Amygdala (tissue), 56 donors: ENCODE results near the gene STMP1.
"Not testable (repeated sequence)": the region's sequence is repeated elsewhere in the genome, so short reads cannot be mapped to it uniquely, and the experiment has no call there.

Source experiments
- DNase-seq, 56 donors: peaks; one replicate each; lab custom pipeline; 2025; lab: John Stamatoyannopoulos, UW

Gene STMP1

DNA sequence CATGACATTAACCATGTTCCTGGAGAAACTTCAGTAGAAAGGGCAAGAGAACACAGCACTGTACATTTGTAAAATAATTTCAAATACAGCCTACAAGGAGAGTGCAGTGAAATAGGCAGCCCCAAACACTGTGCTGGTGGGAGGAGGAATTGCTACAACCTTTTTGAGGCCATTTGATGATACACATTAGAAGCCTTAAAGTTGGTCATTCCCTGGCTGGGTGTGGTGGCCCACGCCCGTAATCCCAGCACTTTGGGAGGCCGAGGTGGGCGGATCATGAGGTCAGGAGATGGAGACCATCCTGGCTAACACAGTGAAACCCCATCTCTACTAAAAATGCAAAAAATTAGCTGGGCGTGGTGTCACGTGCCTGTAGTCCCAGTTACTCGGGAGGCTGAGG lies 30.3 kb downstream of the STMP1 start:
- DNase-seq = not testable (repeated sequence)

DNA sequence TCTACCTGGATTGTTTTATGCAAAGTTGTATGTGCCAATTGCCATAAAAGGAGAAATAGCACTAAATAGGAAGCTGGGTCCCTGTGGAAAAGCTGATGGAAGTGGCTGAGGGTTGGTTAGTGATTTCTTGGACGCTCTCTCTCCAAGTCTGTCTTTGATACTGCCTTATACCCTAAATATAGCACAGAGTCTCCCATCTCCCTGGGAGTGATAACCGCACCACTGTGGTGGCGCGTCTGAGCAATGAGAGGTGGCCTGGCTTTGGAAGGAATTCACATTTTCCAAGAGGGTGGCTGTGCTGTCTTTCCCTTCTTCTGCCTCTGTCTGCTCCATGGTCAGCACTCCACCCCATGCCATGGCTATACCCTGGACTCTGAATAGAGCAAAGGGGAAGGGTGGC lies 31.2 kb downstream of the STMP1 start:
- DNase-seq = no peak

DNA sequence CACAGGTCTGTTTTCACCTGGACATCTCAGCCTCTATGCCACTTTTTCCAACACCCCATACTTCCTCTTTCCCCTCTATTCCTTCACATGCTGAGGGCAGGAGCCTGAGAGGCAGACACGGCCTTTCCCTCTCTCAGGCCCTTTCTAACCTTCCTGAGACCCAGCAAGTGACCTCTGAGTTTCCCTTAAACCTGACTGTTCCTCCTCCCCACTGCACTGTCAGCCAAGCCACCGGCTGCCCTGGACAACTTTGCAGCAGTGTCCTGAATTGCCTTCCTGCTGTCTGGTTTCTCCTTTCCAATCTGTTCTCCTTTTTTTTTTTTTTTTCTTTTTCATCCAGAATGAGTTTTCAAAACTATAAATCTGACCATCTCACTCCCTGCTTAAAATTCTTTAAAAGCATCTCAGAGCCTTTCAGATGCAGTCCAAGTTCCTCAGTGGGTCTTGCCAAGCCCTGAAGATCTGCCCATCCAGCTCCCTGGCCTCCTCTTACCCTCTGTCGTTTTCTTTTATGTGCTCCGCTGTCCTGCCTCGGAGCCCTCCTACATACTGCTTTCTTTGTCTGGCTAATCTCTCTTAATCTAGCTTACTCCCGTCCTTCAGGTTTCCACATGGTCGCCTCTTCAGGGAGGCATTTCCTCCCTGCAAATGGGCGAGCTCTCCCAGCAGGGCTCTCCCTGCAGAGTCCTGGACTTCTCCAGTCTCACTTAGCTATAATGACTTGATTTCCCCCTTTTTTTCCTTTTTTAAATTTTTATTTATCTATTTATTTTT lies 35.1 kb downstream of the STMP1 start:
- no peak for DNase-seq

DNA sequence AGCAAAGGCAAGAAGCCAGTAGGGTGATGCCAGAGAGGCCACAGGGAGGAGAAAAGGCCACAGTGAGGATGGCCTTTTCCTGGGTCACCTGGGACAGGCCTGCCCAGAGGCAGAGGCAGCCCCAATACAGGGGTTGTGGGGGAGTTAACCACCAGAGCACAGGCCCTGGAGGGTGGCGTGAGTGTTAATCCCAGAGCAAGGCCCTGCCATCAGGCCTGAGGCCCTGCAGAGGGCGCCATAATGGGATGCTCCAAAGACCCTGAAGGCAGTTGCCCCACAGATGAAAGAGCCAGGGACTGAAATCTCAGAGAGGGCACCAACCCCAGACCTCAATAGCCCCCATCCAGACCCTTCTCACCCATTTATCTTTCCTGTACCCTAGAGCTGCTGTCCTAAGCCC lies 41.8 kb downstream of the STMP1 start:
- DNase-seq = no peak

DNA sequence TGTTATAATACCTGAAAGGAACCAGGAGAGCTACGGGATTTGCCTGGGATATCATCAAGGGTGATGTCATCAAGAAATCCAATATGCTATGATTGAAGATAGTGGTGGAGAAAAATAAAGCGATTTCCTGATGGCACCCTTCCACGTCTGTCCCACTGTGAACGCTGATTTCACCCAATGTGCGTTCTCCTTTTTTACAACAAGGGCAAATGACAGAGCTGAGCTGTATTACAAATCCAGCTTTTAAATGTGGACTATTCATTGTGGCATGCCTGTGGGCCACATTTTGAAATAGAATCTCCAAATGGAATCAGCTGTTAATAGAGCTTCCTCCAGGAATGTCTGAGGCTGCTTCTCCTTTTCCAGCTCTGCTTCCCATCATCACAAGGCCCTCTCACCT lies 42.4 kb downstream of the STMP1 start:
- DNase-seq = no peak

DNA sequence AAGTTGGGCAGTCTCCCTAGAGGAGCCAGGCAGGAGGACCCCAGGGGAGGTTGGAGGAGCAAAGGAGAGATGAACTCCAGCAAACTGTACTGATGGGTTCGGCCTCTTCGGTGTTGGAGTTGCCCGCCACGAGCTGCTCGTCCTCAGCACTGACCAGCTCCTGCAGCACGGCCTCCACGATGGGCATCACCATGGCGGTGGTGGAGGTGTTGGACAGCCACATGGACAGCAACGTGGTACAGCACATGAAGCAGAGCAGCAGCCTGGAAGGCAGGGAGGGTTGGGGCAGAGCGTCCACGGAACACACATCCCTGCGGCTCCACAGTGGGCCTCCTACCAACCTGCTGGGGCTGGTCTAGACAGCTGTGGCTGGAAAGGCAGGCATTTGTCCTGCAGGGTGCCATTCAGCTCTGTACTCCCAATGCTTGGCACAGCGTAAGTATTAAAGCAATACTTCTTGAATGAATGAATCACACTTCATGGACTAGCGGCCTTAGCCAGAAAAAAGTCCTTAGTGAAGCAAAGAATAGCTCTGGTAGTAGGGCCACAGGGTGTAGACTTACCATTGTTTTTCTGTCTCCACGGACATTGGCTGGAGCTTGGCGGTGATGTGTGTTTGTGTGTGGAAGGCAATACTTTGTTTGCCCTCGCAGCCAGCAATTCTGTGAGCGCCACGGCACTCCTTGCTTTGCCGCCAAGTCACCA lies 43.9 kb downstream of the STMP1 start:
- DNase-seq = no peak

DNA sequence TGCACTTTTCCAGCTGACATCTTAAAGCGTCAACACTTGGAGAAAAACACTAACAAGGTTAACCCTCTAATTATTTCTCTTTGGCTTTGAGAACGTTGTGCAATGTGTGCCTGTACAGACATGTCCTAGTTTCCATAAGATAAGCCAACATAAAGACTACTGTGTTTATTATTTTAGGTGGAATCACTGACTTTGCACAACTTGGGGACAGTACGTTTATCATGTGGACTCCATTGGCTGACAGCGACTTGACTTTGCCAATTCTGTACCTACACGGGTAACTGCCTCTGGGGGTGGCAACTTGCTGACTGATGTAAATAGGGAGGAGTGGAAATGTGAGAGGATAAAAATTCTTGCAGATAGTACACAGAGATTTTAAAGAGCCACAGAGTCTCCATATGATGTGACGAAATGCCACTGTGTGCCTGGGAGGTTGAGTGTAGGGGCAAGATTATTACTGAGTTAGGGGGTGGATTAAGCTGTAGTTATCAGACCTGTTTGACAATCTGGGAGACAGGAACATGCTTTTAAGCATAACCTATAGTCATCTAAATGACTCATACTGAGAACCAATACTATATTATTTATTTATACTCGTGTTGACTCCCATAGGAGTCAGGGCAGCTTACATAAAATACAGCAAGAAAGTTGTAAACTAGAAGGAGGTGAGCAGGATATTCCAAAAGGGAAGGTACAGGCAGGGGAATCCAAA lies 44.7 kb downstream of the STMP1 start:
- DNase-seq = no peak

DNA sequence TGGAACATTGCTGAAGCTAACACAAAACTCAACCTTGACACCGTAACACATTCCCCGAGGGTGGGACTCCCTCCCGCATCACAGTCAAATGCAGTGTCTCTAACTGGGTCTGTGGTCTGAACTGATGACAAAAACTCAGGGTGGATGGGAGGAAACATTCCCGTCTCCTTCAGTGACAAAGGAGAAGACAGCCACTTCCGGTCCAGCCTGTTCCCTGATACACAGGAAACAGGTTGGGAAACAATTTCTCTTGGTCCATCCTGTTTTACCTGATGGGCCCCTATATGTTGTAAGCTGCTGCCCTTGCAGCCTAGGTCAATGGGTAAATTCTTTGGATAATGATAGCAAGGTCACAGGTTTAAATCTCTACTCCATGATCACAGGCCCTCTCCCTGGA lies 45.3 kb downstream of the STMP1 start:
- no peak for DNase-seq

DNA sequence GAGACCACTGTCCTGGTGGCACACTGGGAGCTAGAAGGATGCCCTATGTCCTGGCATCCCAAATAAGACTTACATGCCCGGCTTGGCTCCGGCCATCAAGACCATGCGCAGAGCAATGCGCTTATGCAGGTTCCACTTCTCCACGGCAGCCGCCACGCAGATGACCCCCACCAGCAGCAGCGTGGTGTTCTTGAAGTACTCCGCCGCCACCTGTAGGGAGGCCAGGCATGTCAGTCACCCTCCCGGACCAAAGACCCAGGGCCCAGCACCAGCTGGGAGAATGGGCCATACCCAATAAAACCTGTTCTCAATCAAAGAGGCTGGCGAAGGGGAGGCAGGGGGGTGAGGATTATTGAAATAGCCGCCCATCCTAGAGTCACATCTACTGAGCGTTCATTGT lies 45.7 kb downstream of the STMP1 start:
- no peak for DNase-seq

DNA sequence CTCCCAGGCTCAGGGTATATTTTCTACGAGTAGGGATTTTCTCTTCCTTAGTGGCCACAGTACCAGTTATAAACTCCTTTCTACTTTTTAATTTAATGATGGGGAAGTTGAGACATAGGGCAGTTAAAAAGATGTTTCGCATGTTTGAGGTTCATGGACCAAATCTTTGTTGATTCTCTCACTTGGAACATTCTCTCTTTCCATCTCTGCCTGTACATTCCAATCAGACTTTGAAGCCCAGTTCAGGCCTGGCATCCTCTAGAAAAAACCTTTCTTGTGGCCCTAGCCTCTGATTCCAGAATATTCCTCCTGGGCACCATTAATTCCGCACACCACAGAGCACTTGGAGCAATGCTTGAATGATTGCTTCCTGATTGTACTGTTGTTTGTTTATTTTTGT lies 47.2 kb downstream of the STMP1 start:
- DNase-seq = no peak

DNA sequence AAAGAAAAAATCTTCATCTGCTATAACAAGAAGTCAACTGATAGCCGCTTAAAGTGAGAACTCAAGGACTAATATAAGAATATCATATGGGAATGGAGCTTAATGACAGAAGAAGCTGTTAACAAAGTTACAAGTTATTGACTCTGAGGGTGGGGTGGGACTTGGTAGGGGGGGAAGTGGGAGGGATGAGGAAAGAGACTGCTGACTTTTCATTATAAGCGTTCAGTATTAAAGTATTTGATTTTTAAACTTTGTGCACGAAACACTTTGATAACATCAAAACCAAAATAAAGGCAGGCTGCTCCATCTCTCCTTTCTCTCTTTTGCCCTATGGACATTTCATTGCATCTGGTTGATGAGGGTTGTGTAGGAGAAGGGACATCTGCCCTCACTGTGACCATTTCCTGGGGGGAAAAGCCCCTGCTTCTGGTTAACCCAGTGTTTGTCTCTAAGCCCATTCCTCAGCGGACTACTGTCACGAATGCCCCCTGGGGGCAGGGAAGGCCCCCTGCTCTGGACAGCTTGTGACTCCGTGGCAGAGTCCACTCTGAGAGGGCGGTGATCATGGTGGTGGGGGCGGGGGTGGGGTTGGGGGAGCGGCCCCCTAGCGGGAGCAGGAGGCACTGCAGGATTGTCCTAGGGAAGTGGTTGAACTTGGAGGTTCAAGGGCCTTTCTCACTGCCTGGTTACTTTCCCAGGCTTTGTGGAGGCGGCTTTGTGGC lies 48.3 kb downstream of the STMP1 start:
- no peak for DNase-seq

DNA sequence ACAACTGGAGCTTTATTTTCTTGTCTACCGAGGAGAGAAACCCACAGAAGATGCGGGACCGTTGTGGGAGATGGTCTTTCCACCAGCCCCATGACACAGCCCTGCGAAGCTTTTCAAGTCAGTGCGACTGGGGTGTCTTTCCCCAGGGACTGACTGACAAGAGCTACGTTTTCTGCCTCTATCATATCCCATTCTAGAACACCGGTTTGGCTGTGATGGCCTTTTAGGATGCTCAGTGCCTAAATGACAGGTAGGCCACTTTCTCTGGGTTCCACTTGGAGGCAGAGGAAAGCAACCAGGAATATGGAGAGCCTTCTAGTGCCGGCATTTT lies 48.8 kb downstream of the STMP1 start:
- DNase-seq = no peak

DNA sequence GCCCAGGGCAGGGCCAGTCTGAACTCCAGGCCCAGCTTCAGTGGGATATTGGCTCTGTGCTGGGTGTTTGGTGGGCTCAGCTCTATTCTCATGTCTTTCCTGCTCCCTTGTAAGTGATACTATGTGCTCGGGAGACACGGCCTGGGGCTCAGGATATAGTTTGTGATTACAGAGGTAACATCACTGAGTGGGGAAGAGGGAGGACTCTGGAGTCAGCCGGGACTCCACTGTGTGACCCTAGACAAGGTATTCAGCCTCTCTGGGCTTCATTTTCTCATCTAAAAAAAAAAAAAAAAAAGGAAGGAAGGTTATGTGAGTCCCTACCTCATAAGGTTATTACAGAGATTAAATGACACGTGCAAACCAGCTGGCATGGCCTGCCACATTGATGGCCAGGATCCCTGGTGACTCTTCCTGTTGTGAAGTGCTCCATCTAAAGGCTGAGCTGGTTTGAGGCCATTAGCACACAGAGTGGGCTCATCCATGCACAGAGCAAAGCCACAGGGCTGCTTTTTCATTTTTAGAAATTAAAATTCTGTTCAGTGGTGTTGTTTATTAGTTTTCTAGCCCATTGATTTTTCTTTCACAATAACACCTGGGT lies 50.0 kb downstream of the STMP1 start:
- no peak for DNase-seq

DNA sequence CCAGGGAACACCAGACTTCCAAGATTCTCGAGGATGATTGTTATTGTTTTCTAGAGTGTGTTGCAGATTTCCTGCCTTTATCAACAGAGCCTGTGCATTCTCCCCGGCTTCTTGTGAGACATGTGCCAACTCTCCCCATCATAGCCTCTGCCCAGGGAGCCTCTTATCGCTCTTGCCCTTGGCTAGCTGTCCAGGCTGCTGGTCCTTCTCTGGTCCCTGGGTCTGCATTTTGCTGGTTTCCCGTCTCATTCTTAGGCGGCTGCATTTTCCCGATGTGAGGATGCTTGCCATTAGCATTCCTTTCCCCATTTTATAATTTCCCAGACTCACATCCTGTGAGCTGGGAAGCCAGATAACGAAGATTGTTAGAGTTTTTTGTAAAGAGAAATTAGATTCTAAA lies 50.5 kb downstream of the STMP1 start:
- DNase-seq = no peak

DNA sequence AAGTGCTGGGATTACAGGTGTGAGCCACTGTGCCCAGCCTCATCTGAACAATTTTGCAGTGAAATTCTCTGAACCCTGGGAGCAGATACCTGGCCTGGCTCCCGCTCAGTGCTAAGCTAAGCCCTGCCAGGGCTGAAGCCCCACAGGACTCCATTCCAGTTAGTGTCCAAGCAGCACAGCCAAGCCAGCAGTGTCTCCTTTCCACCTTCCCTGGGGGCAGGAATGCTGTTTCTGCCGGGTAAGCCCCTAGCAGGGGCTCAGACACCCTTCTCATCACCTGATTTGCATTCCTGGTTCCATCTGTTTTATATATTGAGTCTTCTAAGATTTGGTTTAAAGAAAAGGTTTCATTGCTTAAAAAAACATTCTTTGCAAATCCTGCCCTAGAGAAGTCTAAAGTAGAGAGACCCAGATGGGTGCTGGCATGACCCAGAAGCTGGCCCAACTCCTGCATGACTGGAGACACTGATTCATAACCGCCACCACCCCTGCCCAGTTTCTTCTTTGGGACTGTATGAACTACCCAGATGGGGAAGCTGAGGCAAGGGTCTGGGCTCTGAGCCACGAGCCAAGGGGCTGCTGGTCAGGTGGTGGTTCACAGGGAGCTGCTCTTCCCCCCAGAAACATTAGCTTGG lies 51.6 kb downstream of the STMP1 start:
- DNase-seq = no peak

DNA sequence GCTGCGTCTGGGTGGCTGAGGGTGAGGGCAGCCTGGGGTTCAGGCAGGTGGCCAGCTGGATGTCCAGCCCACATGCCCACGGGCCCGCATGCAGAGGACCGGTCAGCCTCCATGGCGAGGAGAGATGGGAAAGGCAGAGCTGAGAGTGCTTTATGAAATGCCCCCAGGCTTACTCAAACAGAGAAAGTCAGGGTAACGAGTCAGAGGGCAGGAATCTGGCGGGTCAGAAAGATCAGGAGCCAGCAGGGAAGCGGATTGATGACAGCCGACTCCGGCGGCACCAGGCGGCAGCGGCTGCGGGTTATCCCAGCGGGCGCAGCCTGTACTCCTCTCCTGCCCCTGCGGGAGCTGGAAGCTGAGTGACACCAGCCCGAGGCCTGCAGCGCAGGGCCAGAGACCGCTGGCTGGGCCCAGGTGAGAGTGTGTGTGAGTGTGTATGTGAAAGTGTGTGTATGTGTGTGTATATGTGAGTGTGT lies 52.3 kb downstream of the STMP1 start:
- no peak for DNase-seq

DNA sequence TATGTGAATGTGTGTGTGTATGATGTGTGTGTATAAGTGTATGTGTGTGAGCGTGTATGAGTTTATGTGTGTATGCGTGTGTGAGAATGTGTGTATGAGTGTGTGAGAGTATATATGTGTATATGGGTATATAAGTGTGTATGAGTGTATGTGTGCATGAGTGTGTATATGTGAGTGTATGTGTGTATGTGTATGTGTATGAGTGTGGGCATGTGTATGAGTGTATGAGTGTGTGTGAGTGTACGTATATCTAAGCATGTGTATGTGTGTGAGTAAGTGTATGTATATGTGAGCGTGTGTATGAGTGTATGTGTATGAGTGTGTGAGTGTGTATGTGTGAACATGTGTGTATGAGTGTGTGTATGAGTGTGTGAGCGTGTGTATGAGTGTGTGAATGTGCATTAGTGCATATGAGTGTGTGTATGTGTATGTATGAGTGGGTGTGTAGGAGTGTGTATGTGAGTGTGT lies 52.8 kb downstream of the STMP1 start:
- DNase-seq = no peak

DNA sequence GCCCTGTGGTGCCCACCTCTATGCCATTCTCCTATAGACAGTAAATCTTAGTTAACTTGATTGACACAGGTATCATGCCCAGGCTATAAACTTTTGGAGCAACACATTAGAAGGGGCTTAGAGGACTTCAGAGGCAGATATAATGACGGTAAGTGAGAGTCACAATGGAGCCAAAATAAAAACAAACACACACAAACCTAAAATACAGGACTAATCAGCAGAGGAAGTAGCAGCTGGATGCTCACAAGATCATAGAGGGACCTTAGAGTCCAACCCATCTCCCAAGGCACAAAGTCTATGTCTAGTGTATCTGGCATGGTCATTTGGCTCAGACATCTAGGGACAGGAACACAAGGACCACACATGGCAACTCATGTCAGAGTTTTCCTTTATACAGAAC lies 53.4 kb downstream of the STMP1 start:
- no peak for DNase-seq

DNA sequence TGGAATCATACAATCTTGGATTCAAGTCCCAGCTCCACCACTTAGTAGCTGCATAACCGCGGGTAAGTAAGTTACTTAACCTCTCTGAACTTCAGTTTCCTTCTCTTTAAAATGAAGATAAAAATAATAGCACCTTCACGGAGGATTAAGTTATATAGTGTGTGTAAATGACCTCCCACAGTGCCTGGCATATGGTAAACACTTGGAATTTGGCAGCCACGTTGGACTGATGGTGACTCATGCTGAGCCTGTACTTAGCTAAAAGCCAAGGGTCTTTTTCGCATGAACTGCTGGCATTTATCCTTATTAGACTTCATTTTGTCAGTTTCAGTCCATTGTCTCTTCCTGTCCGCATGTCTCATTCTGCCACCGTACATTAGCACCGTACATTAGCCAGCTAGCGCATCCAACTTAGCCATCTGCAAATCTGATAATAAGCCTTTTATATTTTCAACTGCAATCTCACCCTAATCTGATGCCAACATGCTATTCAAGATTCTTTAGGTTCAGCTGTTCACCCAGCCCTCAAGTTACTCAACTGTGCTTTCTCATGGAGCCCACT lies 54.4 kb downstream of the STMP1 start:
- DNase-seq = no peak

DNA sequence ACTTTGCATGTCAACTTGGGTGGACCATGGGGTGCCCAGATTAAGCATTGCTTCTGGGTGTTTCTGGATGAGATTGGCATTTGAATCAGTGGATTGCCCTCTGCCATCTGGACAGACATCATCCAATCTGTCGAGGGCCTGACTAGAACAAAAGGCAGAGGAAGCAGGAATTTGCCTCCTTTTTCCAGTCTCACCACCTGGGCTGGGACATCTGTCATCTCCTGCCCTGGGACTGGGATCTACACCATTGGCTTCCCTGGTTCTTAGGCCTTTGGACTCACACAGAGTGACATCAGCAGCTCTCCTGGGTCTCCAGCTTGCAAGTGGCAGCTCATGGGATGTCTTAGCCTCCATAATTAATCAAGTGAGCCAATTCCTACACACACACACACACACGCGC lies 55.4 kb downstream of the STMP1 start:
- no peak for DNase-seq
